Hepatic stellate cell (primary cell): Measurements from ENCODE around the gene OSBPL9.
"Not testable (repeated sequence)": the region's sequence is repeated elsewhere in the genome, so short reads cannot be mapped to it uniquely, and the experiment has no call there.

Experiments
- DNase-seq: peaks from one replicate; pipeline ENCODE4 v3.0.0; 2011; ENCODE audit warnings: low spot score

The OSBPL9 gene

GRCh38 chr1:51792864-51793263, 176.0 kb downstream of the OSBPL9 start:
- DNase-seq, result peak; percentile 6

- DNase-seq, result no peak
These were observed 177.4 kb downstream of the OSBPL9 start for GRCh38 chr1:51794260-51794659.

GRCh38 chr1:51794868-51795267, 178.0 kb downstream of the OSBPL9 start:
- DNase-seq, result no peak

- DNase-seq, result no peak
These were observed 182.5 kb downstream of the OSBPL9 start for GRCh38 chr1:51799372-51799771.

- DNase-seq, result no peak
These were observed 197.6 kb downstream of the OSBPL9 start for GRCh38 chr1:51814513-51814912.

GRCh38 chr1:51818487-51818886, 201.6 kb downstream of the OSBPL9 start:
- DNase-seq, result no peak

GRCh38 chr1:51819021-51819420, 202.1 kb downstream of the OSBPL9 start:
- DNase-seq, result not testable (repeated sequence)

GRCh38 chr1:51819810-51820209, 202.9 kb downstream of the OSBPL9 start:
- DNase-seq, result no peak

- DNase-seq, result no peak
These were observed 212.2 kb downstream of the OSBPL9 start for GRCh38 chr1:51829058-51829457.

- DNase-seq, result no peak
These were observed 216.8 kb downstream of the OSBPL9 start for GRCh38 chr1:51833700-51834099.

- no peak for DNase-seq
These were observed 220.4 kb downstream of the OSBPL9 start for GRCh38 chr1:51837243-51837642.
